Muscle of leg (tissue), 16 donors: ENCODE data around the gene LACTB. TPM values are rescaled to one million over a fixed set of nuclear protein-coding genes. Genes with fewer than 3 reads are reported as not detected.

Experiments
- DNase-seq: peaks from one replicate; pipeline ENCODE4 v3.0.0; 2013
- H3K27ac ChIP-seq: one replicate; pipeline ENCODE4 v1.5.1; 2013; ENCODE audit warnings: mild to moderate bottlenecking, low read length, control low read depth
- H3K27me3 ChIP-seq: one replicate; pipeline ENCODE4 v1.6.1; 2013; ENCODE audit warnings: low read length; ENCODE audit not compliant: control insufficient read depth, insufficient read depth
- H3K36me3 ChIP-seq: one replicate; pipeline ENCODE4 v1.6.1; 2013; ENCODE audit warnings: low read length; ENCODE audit not compliant: control insufficient read depth, insufficient read depth
- H3K4me1 ChIP-seq: one replicate; pipeline ENCODE4 v1.6.1; 2013; ENCODE audit warnings: low read length; ENCODE audit not compliant: control insufficient read depth, insufficient read depth
- H3K4me3 ChIP-seq: one replicate; pipeline ENCODE4 v1.5.1; 2013; ENCODE audit warnings: low read length, control low read depth
- H3K9me3 ChIP-seq: replicated peaks from 2 replicates; pipeline ENCODE4 v1.6.1; 2013; ENCODE audit warnings: low read depth, low read length; ENCODE audit not compliant: control insufficient read depth
- WGBS: methylation state at CpG from one replicate; pipeline ENCODE4 v1.1.5; 2013; ENCODE audit warnings: missing lambda C conversion rate; ENCODE audit not compliant: insufficient coverage; 5-methylcytosine and 5-hydroxymethylcytosine counted together
- long read RNA-seq, 11 donors: transcript quantifications; one replicate each; lab custom pipeline, GENCODE V29; 2026
- polyA plus RNA-seq, 8 donors: library from polyadenylated mRNA; unstranded; fragments of 120-200 nt; gene quantifications; one replicate each; pipeline versions ENCODE4 v1.2.1 to v1.2.3, GENCODE V29; 2013; ENCODE audit warnings: inconsistent platforms in 1 of 8, low replicate concordance in 1 of 8; ENCODE audit not compliant: insufficient read length in 8 of 8, insufficient read depth in 1 of 8
- total RNA-seq: library from RNA; stranded (reverse); fragments of 120-200 nt; gene quantifications from one replicate; pipeline ENCODE4 v1.2.4, GENCODE V29; 2013

The LACTB gene
- total RNA-seq (13.4 TPM), polyA plus RNA-seq (10 to 100 TPM; 14.3 to 15.5 (median 14.8) TPM)
- long read RNA-seq, donor 1, partial matches to known transcripts: 0 of 3 reads
- long read RNA-seq, donor 1, other reads (novel, unspliced or antisense): 0 of 3 reads
- long read RNA-seq, donor 2, partial matches to known transcripts: 0 of 1 reads
- long read RNA-seq, donor 2, other reads (novel, unspliced or antisense): 0 of 1 reads
- long read RNA-seq, donor 3, partial matches to known transcripts: 0 of 5 reads
- long read RNA-seq, donor 3, other reads (novel, unspliced or antisense): 0 of 5 reads
- long read RNA-seq, donor 4, partial matches to known transcripts: 0 of 3 reads
- long read RNA-seq, donor 4, other reads (novel, unspliced or antisense): 0 of 3 reads
- long read RNA-seq, donor 5, transcript LACTB-201 (6 exons, 1,972 nt): major isoform, 8 of 11 reads
- long read RNA-seq, donor 5, partial matches to known transcripts: 0 of 11 reads
- long read RNA-seq, donor 5, other reads (novel, unspliced or antisense): 0 of 11 reads
- long read RNA-seq, donor 6, partial matches to known transcripts: 0 of 8 reads
- long read RNA-seq, donor 6, other reads (novel, unspliced or antisense): 0 of 8 reads
- long read RNA-seq, donor 7, transcript LACTB-201 (6 exons, 1,972 nt): major isoform, 5 of 13 reads
- long read RNA-seq, donor 7, partial matches to known transcripts: 5 of 13 reads
- long read RNA-seq, donor 7, other reads (novel, unspliced or antisense): 0 of 13 reads
- long read RNA-seq, donor 8, partial matches to known transcripts: 0 of 1 reads
- long read RNA-seq, donor 8, other reads (novel, unspliced or antisense): 0 of 1 reads
- long read RNA-seq, donor 9, partial matches to known transcripts: 0 of 3 reads
- long read RNA-seq, donor 9, other reads (novel, unspliced or antisense): 0 of 3 reads
- long read RNA-seq, donor 10, partial matches to known transcripts: 0 of 4 reads
- long read RNA-seq, donor 10, other reads (novel, unspliced or antisense): 0 of 4 reads
- long read RNA-seq, donor 11, partial matches to known transcripts: 0 of 3 reads
- long read RNA-seq, donor 11, other reads (novel, unspliced or antisense): 0 of 3 reads

DNA sequence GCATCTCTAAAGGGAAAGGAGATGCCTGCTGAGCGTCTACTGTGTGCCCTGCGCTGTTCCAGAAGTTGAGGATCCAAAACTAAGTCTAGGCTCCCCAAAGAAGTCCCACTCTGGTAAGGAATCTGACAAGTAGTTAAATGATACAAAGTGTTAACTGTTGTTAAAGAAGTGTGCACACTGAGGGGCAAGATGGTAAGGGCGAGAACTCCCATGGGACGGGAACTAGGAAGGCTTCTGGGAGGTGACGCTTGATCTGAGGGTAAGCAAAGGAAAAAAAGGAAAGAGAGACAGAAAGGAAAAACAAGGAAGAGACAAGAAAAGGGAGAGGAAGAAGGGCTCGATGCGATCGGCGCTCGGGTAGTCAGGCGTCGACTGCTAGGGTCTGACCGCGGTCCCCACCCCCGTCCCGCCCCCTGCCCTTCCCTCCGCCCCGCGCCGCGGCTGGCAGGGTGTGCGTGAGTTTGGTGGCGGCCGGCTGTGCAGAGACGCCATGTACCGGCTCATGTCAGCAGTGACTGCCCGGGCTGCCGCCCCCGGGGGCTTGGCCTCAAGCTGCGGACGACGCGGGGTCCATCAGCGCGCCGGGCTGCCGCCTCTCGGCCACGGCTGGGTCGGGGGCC, at the start of gene LACTB:
TSS of gene LACTB (plus strand) at position 480 of the 620 bp plus-strand sequence. CDS start at position 491, 11 bp downstream.
- peak within 1 kb of the TSS; percentile 90 for H3K4me3 ChIP-seq
- peak within 1 kb of the TSS; percentile 87 for H3K27ac ChIP-seq
- H3K9me3 ChIP-seq: peaks cover 2% of the 10 kb centered on the region
- WGBS: 3% methylated on average over 24 of the region's 40 CpGs
- peaks cover 4% of the 10 kb centered on the region for H3K4me1 ChIP-seq
- peak; percentile 96 for DNase-seq
- H3K27me3 ChIP-seq: no peaks in the 10 kb centered on the region
- no peaks in the 10 kb centered on the region for H3K36me3 ChIP-seq

GRCh38 chr15:63072023-63072650, 49.5 kb upstream of the LACTB start:
- no peak for DNase-seq
- H3K27me3 ChIP-seq: no peaks in the 10 kb centered on the region
- H3K36me3 ChIP-seq: peaks cover 10% of the 10 kb centered on the region
- peaks cover 18% of the 10 kb centered on the region for H3K4me1 ChIP-seq
- 67% methylated on average over 2 of the region's 3 CpGs for whole genome bisulfite sequencing
- H3K4me3 ChIP-seq: no peak overlapping the region
- H3K9me3 ChIP-seq: no peaks in the 10 kb centered on the region
- H3K27ac ChIP-seq: no peak overlapping the region

GRCh38 chr15:63072809-63073277, 48.8 kb upstream of the LACTB start:
- Histone ChIP-seq H3K4me3 (no peak overlapping the region), H3K27me3 (no peaks in the 10 kb centered on the region), H3K9me3 (no peaks in the 10 kb centered on the region), H3K27ac (no peak overlapping the region), H3K4me1 (peaks cover 14% of the 10 kb centered on the region), H3K36me3 (peaks cover 10% of the 10 kb centered on the region)
- 70% methylated on average over 2 of the region's 9 CpGs for WGBS
- DNase-seq: no peak

- no peaks in the 10 kb centered on the region for H3K9me3 ChIP-seq
- no peak for DNase-seq
- H3K4me1 ChIP-seq: peaks cover 11% of the 10 kb centered on the region
- H3K36me3 ChIP-seq: peaks cover 3% of the 10 kb centered on the region
- WGBS: 100% methylated on average over 3 of the region's 9 CpGs
- no peak overlapping the region for H3K27ac ChIP-seq
- H3K4me3 ChIP-seq: no peak overlapping the region
- H3K27me3 ChIP-seq: no peaks in the 10 kb centered on the region
Measured at GRCh38 chr15:63073497-63074172, 48.0 kb upstream of the LACTB start.

- 64% methylated on average over 13 of the region's 17 CpGs for WGBS
- no peak for DNase-seq
- Histone ChIP-seq H3K4me3 (no peak overlapping the region), H3K27ac (no peak overlapping the region), H3K36me3 (no peaks in the 10 kb centered on the region), H3K27me3 (no peaks in the 10 kb centered on the region), H3K9me3 (no peaks in the 10 kb centered on the region), H3K4me1 (peaks cover 16% of the 10 kb centered on the region)
Measured at GRCh38 chr15:63075015-63075983, 46.4 kb upstream of the LACTB start.

DNA sequence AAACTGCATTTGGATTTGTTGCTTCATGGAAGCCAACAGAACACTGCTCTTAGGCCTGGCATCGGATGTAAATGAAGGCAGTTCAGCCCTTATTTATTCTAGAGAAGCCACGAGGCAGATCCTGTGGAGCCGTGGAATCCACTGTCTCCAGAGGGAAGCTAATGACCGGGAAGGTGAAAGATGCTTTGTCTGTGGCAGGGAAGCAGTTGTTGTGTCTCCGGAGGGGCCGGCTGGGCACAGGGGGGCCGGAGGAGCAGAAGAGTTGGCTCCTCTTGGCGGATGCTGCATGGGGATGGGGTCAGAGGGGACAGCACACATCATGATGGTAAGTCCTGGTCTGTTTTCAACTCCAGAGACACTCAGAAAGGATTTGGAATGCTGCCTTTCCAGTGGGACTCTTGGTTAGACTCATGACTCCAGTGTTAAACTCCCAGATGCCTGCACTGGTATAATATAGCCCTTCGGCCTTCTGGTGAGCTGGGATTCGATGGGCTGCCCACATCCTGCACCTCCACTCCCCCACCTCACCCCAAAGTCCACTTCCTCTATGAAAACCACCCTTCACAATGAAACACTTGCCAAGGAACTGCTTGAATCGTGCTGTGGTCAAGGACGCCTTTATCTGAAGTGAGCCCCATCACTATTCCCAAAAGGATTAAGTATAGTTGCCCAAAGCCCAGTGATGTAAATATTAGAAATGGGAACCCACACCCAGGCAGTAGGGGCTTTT, 45.5 kb upstream of the LACTB start:
- H3K4me1 ChIP-seq: peaks cover 22% of the 10 kb centered on the region
- no peak overlapping the region for H3K27ac ChIP-seq
- no peaks in the 10 kb centered on the region for H3K9me3 ChIP-seq
- DNase-seq: no peak
- no peaks in the 10 kb centered on the region for H3K36me3 ChIP-seq
- no peaks in the 10 kb centered on the region for H3K27me3 ChIP-seq
- no peak overlapping the region for H3K4me3 ChIP-seq
- 44% methylated on average over 10 of the region's 12 CpGs for WGBS

GRCh38 chr15:63076714-63077046, 45.0 kb upstream of the LACTB start:
- no peak for DNase-seq
- no peaks in the 10 kb centered on the region for H3K36me3 ChIP-seq
- no peaks in the 10 kb centered on the region for H3K9me3 ChIP-seq
- H3K27me3 ChIP-seq: no peaks in the 10 kb centered on the region
- WGBS: 80% methylated on average over 2 of the region's 4 CpGs
- H3K4me1 ChIP-seq: peaks cover 22% of the 10 kb centered on the region
- no peak overlapping the region for H3K4me3 ChIP-seq
- no peak overlapping the region for H3K27ac ChIP-seq

GRCh38 chr15:63077952-63078351, 43.7 kb upstream of the LACTB start:
- no peak overlapping the region for H3K27ac ChIP-seq
- peaks cover 25% of the 10 kb centered on the region for H3K4me1 ChIP-seq
- no peaks in the 10 kb centered on the region for H3K27me3 ChIP-seq
- no peak overlapping the region for H3K4me3 ChIP-seq
- no peaks in the 10 kb centered on the region for H3K36me3 ChIP-seq
- no CpG with 5 or more reads among the region's 6 CpGs for WGBS
- DNase-seq: no peak
- H3K9me3 ChIP-seq: no peaks in the 10 kb centered on the region
